Activated B cell treated with CpG ODN at 0.5 μM for 24 hours (primary cell): ENCODE measurements around the gene CNNM2. TPM values are rescaled to one million over a fixed set of nuclear protein-coding genes. Genes with fewer than 3 reads are reported as not detected.

Experiments
- ATAC-seq: fragments of 200-7000 bp; cut with Tn5 transposase; one replicate; pipeline ENCODE4 v1.10.0; 2021; ENCODE audit warnings: low read depth, mild to moderate bottlenecking, moderate library complexity
- CTCF ChIA-PET: fragments of 350-600 bp; sonication (Branson Sonifier 250); formaldehyde crosslinking; loops from one replicate; lab custom pipeline; 2021; ENCODE audit warnings: antibody characterized with exemption; lab: Charles Lee
- POLR2A ChIA-PET: fragments of 350-600 bp; sonication (Branson Sonifier 250); formaldehyde crosslinking; loops from one replicate; lab custom pipeline; 2021; ENCODE audit warnings: antibody characterized with exemption; lab: Charles Lee
- DNase-seq: peaks from one replicate; pipeline ENCODE4 v3.0.0; 2022
- H3K27ac Mint-ChIP-seq: one replicate; pipeline ENCODE4 v1.8.0; 2020; ENCODE audit warnings: mixed read lengths
- H3K27me3 Mint-ChIP-seq: one replicate; pipeline ENCODE4 v1.8.0; 2021; ENCODE audit warnings: mixed read lengths
- H3K36me3 Mint-ChIP-seq: one replicate; pipeline ENCODE4 v1.8.0; 2021; ENCODE audit warnings: low read depth, mixed read lengths
- H3K4me1 Mint-ChIP-seq: one replicate; pipeline ENCODE4 v1.8.0; 2021; ENCODE audit warnings: mixed read lengths
- H3K4me3 Mint-ChIP-seq: one replicate; pipeline ENCODE4 v1.8.0; 2020; ENCODE audit warnings: mild to moderate bottlenecking, mixed read lengths
- H3K9me3 Mint-ChIP-seq: one replicate; pipeline ENCODE4 v1.8.0; 2020; ENCODE audit warnings: mixed read lengths
- CTCF ChIP-seq: fragments of 200-600 bp; IDR thresholded peaks from one replicate; pipeline ENCODE4 v1.8.0; 2022; ENCODE audit warnings: antibody characterized with exemption, mild to moderate bottlenecking
- intact Hi-C: fragments of 100-400 bp; cut with micrococcal nuclease; formaldehyde crosslinking; loops from one replicate; pipeline ENCODE4 v1.15.1; 2024
- total RNA-seq: library from RNA; stranded (reverse); gene quantifications from 2 replicates; pipeline ENCODE4 v1.2.3, GENCODE V29; 2022

The CNNM2 gene
- total RNA-seq, 1 donor from 2014 or later = 7.3 TPM

GRCh38 chr10:103047381-103047780, 129.3 kb downstream of the CNNM2 start:
- Mint-ChIP-seq H3K4me3 (no peak overlapping the region), H3K4me1 (peaks cover 5% of the 10 kb centered on the region), H3K36me3 (peaks cover 13% of the 10 kb centered on the region), H3K27me3 (no peaks in the 10 kb centered on the region), H3K27ac (no peak overlapping the region), H3K9me3 (no peaks in the 10 kb centered on the region)
- POLR2A ChIA-PET = no interaction called here
- DNase-seq (no peak), ATAC-seq (no peak)
- no peak for TF ChIP-seq CTCF
- intact Hi-C loops = no loop called here
- CTCF ChIA-PET = no interaction called here

GRCh38 chr10:103049237-103049636, 131.1 kb downstream of the CNNM2 start:
- no peak overlapping the region for H3K4me3 Mint-ChIP-seq
- ATAC-seq = no peak
- CTCF ChIA-PET = no interaction called here

GRCh38 chr10:103053659-103054581, 135.8 kb downstream of the CNNM2 start:
- no peaks in the 10 kb centered on the region for H3K9me3 Mint-ChIP-seq
- CTCF ChIA-PET = no interaction called here
- no peaks in the 10 kb centered on the region for H3K27me3 Mint-ChIP-seq
- no peak overlapping the region for H3K27ac Mint-ChIP-seq
- DNase-seq (no peak), ATAC-seq (no peak)
- H3K4me1 Mint-ChIP-seq = peaks cover 6% of the 10 kb centered on the region
- POLR2A ChIA-PET = no interaction called here
- peaks cover 32% of the 10 kb centered on the region for H3K36me3 Mint-ChIP-seq
- intact Hi-C loops = no loop called here
- H3K4me3 Mint-ChIP-seq = peak overlapping the region; percentile 63
- no peak for TF ChIP-seq CTCF

More at GRCh38 chr10:103049237-103049636, 131.1 kb downstream of the CNNM2 start:
- POLR2A ChIA-PET = no interaction called here
- peaks cover 18% of the 10 kb centered on the region for H3K36me3 Mint-ChIP-seq
- no peaks in the 10 kb centered on the region for H3K27me3 Mint-ChIP-seq
- TF ChIP-seq CTCF = no peak
- H3K9me3 Mint-ChIP-seq = no peaks in the 10 kb centered on the region
- H3K4me1 Mint-ChIP-seq = peaks cover 5% of the 10 kb centered on the region
- DNase-seq = no peak
- intact Hi-C loops = no loop called here
- no peak overlapping the region for H3K27ac Mint-ChIP-seq

- no peak for TF ChIP-seq CTCF
- H3K27ac Mint-ChIP-seq = no peak overlapping the region
- H3K9me3 Mint-ChIP-seq = no peaks in the 10 kb centered on the region
- no peaks in the 10 kb centered on the region for H3K27me3 Mint-ChIP-seq
- H3K36me3 Mint-ChIP-seq = peaks cover 29% of the 10 kb centered on the region
- ChIA-PET CTCF (no interaction called here), POLR2A (no interaction called here)
- intact Hi-C loops = no loop called here
- H3K4me1 Mint-ChIP-seq = peaks cover 6% of the 10 kb centered on the region
- H3K4me3 Mint-ChIP-seq = no peak overlapping the region
- DNase-seq (no peak), ATAC-seq (no peak)
These were observed 136.5 kb downstream of the CNNM2 start for GRCh38 chr10:103054621-103055020.

- TF ChIP-seq CTCF = no peak
- ATAC-seq (no peak), DNase-seq (no peak)
- H3K27me3 Mint-ChIP-seq = no peaks in the 10 kb centered on the region
- no peak overlapping the region for H3K27ac Mint-ChIP-seq
- ChIA-PET CTCF (no interaction called here), POLR2A (no interaction called here)
- peaks cover 6% of the 10 kb centered on the region for H3K4me1 Mint-ChIP-seq
- intact Hi-C loops = no loop called here
- H3K9me3 Mint-ChIP-seq = no peaks in the 10 kb centered on the region
- peaks cover 27% of the 10 kb centered on the region for H3K36me3 Mint-ChIP-seq
- H3K4me3 Mint-ChIP-seq = no peak overlapping the region
These were observed 137.0 kb downstream of the CNNM2 start for GRCh38 chr10:103055105-103055504.
